HepG2 (cell line): ENCODE measurements around the gene PTPRH. TPM values are rescaled to one million over a fixed set of nuclear protein-coding genes. Genes with fewer than 3 reads are reported as not detected.

ENCODE experiments used
- ARNT2 ChIP-seq: sonication (generic); formaldehyde crosslinking; IDR thresholded peaks from 2 replicates; pipeline ENCODE4 v1.8.0; 2022; ENCODE audit warnings: mild to moderate bottlenecking, low read depth, missing genetic modification reagents, moderate library complexity
- ASH2L ChIP-seq: fragments of 300-600, 200-600 bp; sonication (generic); IDR thresholded peaks from 2 replicates; pipeline ENCODE4 v1.7.0; 2017; ENCODE audit warnings: low read depth, mild to moderate bottlenecking, moderate library complexity, mixed read lengths, low read length; ENCODE audit not compliant: insufficient read length
- ATF7-NPFF ChIP-seq: sonication (generic); formaldehyde crosslinking; IDR thresholded peaks from 2 replicates; pipeline ENCODE4 v1.8.1; 2023; ENCODE audit warnings: mild to moderate bottlenecking, low read depth, missing genetic modification reagents, moderate library complexity
- BHLHE40 ChIP-seq: IDR thresholded peaks from 2 replicates; pipeline ENCODE4 v1.6.1; 2011; ENCODE audit warnings: low read length, improper control_type of control experiment
- CHD2 ChIP-seq: IDR thresholded peaks from 2 replicates; pipeline ENCODE4 v1.6.1; 2011; ENCODE audit warnings: low read depth, low read length, improper control_type of control experiment
- ELF1 ChIP-seq: sonication (generic); formaldehyde crosslinking; IDR thresholded peaks from 2 replicates; pipeline ENCODE4 v1.4.0; 2020; ENCODE audit warnings: missing genetic modification reagents
- GABPB1 ChIP-seq: IDR thresholded peaks from 2 replicates; pipeline ENCODE4 v1.6.1; 2016; ENCODE audit warnings: mild to moderate bottlenecking, missing genetic modification reagents, moderate library complexity, missing compliant biosample characterization
- JUND ChIP-seq: sonication (generic); formaldehyde crosslinking; IDR thresholded peaks from 2 replicates; pipeline ENCODE4 v1.8.0; 2022; ENCODE audit warnings: mild to moderate bottlenecking, missing genetic modification reagents
- PHF5A ChIP-seq: IDR thresholded peaks from one replicate; pipeline ENCODE4 v1.6.1; 2018; ENCODE audit warnings: low read depth, missing genetic modification reagents; ENCODE audit not compliant: unreplicated experiment
- PRPF4 ChIP-seq: fragments of 200-400 bp; formaldehyde crosslinking; IDR thresholded peaks from 2 replicates; pipeline ENCODE4 v1.6.1; 2016; ENCODE audit warnings: low read length, low read depth; ENCODE audit not compliant: poor library complexity, severe bottlenecking
- RXRA ChIP-seq: sonication (generic); formaldehyde crosslinking; IDR thresholded peaks from 2 replicates; pipeline ENCODE4 v1.5.1; 2020; ENCODE audit warnings: missing genetic modification reagents
- SRF ChIP-seq: IDR thresholded peaks from 2 replicates; pipeline ENCODE4 v1.6.1; 2011; ENCODE audit warnings: mild to moderate bottlenecking, low read depth, low read length, moderate library complexity
- SUZ12 ChIP-seq: fragments of 150-350 bp; IDR thresholded peaks from 2 replicates; pipeline ENCODE4 v1.6.1; 2014; ENCODE audit warnings: low read depth, low read length
- TCF7L2 ChIP-seq: IDR thresholded peaks from 2 replicates; pipeline ENCODE4 v1.6.1; 2011; ENCODE audit warnings: mild to moderate bottlenecking, low read depth, low read length, moderate library complexity
- YEATS2 ChIP-seq: sonication (generic); formaldehyde crosslinking; IDR thresholded peaks from 2 replicates; pipeline ENCODE4 v1.4.0; 2020; ENCODE audit warnings: missing genetic modification reagents, borderline replicate concordance
- ZFX ChIP-seq: sonication (generic); formaldehyde crosslinking; IDR thresholded peaks from 2 replicates; pipeline ENCODE4 v1.4.0; 2020; ENCODE audit warnings: mild to moderate bottlenecking, low read depth, missing genetic modification reagents, moderate library complexity
- ZIK1 ChIP-seq: sonication (generic); formaldehyde crosslinking; IDR thresholded peaks from 2 replicates; pipeline ENCODE4 v1.5.0; 2020; ENCODE audit warnings: mild to moderate bottlenecking, low read depth, missing genetic modification reagents, borderline replicate concordance
- ZNF20 ChIP-seq: sonication (generic); formaldehyde crosslinking; IDR thresholded peaks from 2 replicates; pipeline ENCODE4 v1.4.0; 2020; ENCODE audit warnings: mild to moderate bottlenecking, moderate library complexity, missing genetic modification reagents
- ZNF616 ChIP-seq: sonication (generic); formaldehyde crosslinking; IDR thresholded peaks from 2 replicates; pipeline ENCODE4 v1.5.0; 2020; ENCODE audit warnings: low read depth, mild to moderate bottlenecking, missing genetic modification reagents
- ZNF737 ChIP-seq: sonication (generic); formaldehyde crosslinking; IDR thresholded peaks from 2 replicates; pipeline ENCODE4 v1.5.0; 2020; ENCODE audit warnings: missing genetic modification reagents, mild to moderate bottlenecking, borderline replicate concordance
- ZNF773 ChIP-seq: sonication (generic); formaldehyde crosslinking; IDR thresholded peaks from 2 replicates; pipeline ENCODE4 v1.4.0; 2020; ENCODE audit warnings: missing genetic modification reagents, borderline replicate concordance
- polyA plus RNA-seq, 8 experiments: library from polyadenylated mRNA; depleted of rRNA in 3 of 8; stranded (reverse) in 7 of 8; unstranded in 1 of 8; fragments of >200 nt; fragmentation: Illumina TruSeq in 4 of 8; extraction: Trizol in 4 of 8; gene quantifications; 2 replicates each; pipeline versions ENCODE4 v1.2.1 to v1.2.3, GENCODE V29; 2011 to 2016; ENCODE audit warnings: low read depth in 4 of 8, missing spikeins in 1 of 8, mixed read lengths in 1 of 8; ENCODE audit not compliant: insufficient read depth in 1 of 8
- total RNA-seq, 5 experiments: library from RNA; depleted of rRNA; stranded (reverse); fragments of >200 nt; fragmentation: Illumina TruSeq; extraction: Trizol; gene quantifications; 2 replicates each; pipeline ENCODE4 v1.2.3, GENCODE V29; 2016; ENCODE audit warnings: low read depth in 1 of 5
- TF ChIP-seq, protein P1 (sequence below): sonication (generic); formaldehyde crosslinking; IDR thresholded peaks from 2 replicates; pipeline ENCODE4 v1.5.1; 2020; ENCODE audit warnings: missing genetic modification reagents, mild to moderate bottlenecking, borderline replicate concordance
- TF ChIP-seq, protein P2 (sequence below): sonication (generic); formaldehyde crosslinking; IDR thresholded peaks from 2 replicates; pipeline ENCODE4 v1.9.0; 2021; ENCODE audit warnings: missing genetic modification reagents, borderline replicate concordance
- TF ChIP-seq, protein P3 (sequence below): sonication (generic); formaldehyde crosslinking; IDR thresholded peaks from 2 replicates; pipeline ENCODE4 v1.4.0; 2020; ENCODE audit warnings: missing genetic modification reagents

Gene PTPRH
- total and polyA plus RNA-seq, 2 of the 13 experiments (the other 11 are each of a cell fraction or from before 2014, with no cell fraction given): 14.7 to 125 TPM

DNA sequence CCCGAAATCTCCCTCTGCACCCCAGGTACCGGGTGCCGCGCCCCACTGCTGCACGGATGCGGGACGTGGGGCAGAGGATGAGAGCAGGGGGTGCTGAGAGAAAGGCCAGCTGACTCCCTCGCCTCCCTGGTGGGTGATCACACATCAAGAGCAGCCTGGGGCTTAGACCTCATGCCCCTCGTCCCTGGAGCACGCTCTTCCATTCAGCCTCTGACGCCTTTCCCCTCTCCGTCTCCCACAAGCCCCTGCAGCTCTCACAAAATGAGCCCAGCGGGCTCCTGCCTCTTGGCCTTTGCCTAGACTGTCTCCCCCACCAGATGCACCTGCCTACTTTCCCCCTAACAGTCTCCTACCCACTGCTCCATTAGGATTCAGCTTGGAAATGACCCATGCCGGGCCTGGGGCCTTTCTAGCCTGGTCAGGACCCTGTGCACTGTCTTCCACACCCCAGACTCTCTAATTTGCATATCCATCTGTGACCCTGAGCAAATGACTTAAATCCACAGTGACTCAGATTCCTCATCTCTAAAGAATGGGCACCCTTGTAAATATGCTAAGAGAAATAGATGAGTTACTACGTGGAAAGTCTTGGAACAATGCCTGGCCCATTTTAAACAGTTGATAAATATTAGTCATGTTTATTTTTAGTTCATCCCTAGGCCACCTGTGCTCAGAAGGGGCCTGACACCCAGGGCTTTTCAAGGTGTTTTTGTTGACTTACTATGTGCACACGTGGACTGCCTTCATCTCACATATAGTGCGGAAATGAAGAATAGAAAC is 582 bp upstream of the PTPRH start (continued):
- TF ChIP-seq PHF5A (CRISPR knock-in tag): no peak
- no peak for TF ChIP-seq JUND (CRISPR knock-in tag)
- 0 out of 2 replicates have a peak, but pooled peaks have one; percentile 46 for TF ChIP-seq GABPB1
- TF ChIP-seq, protein P1, sequence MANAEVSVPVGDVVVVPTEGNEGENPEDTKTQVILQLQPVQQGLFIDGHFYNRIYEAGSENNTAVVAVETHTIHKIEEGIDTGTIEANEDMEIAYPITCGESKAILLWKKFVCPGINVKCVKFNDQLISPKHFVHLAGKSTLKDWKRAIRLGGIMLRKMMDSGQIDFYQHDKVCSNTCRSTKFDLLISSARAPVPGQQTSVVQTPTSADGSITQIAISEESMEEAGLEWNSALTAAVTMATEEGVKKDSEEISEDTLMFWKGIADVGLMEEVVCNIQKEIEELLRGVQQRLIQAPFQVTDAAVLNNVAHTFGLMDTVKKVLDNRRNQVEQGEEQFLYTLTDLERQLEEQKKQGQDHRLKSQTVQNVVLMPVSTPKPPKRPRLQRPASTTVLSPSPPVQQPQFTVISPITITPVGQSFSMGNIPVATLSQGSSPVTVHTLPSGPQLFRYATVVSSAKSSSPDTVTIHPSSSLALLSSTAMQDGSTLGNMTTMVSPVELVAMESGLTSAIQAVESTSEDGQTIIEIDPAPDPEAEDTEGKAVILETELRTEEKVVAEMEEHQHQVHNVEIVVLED: peak; percentile 19; the same call in 1 of the 2 replicates
- no peak for TF ChIP-seq ASH2L
- TF ChIP-seq CHD2: no peak
- TF ChIP-seq, protein P2, sequence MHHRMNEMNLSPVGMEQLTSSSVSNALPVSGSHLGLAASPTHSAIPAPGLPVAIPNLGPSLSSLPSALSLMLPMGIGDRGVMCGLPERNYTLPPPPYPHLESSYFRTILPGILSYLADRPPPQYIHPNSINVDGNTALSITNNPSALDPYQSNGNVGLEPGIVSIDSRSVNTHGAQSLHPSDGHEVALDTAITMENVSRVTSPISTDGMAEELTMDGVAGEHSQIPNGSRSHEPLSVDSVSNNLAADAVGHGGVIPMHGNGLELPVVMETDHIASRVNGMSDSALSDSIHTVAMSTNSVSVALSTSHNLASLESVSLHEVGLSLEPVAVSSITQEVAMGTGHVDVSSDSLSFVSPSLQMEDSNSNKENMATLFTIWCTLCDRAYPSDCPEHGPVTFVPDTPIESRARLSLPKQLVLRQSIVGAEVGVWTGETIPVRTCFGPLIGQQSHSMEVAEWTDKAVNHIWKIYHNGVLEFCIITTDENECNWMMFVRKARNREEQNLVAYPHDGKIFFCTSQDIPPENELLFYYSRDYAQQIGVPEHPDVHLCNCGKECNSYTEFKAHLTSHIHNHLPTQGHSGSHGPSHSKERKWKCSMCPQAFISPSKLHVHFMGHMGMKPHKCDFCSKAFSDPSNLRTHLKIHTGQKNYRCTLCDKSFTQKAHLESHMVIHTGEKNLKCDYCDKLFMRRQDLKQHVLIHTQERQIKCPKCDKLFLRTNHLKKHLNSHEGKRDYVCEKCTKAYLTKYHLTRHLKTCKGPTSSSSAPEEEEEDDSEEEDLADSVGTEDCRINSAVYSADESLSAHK (CRISPR knock-in tag): no peak
- peak; percentile 37; the same call in 1 of the 2 replicates for TF ChIP-seq ZFX (CRISPR knock-in tag)
- TF ChIP-seq YEATS2 (CRISPR knock-in tag): peak; percentile 35; the same call in 1 of the 2 replicates
- TF ChIP-seq ZNF773 (CRISPR knock-in tag): no peak
- TF ChIP-seq ZNF616 (CRISPR knock-in tag): peak; percentile 58; the same call in 1 of the 2 replicates
- no peak for TF ChIP-seq SUZ12
- TF ChIP-seq PRPF4: no peak
- TF ChIP-seq, protein P3, sequence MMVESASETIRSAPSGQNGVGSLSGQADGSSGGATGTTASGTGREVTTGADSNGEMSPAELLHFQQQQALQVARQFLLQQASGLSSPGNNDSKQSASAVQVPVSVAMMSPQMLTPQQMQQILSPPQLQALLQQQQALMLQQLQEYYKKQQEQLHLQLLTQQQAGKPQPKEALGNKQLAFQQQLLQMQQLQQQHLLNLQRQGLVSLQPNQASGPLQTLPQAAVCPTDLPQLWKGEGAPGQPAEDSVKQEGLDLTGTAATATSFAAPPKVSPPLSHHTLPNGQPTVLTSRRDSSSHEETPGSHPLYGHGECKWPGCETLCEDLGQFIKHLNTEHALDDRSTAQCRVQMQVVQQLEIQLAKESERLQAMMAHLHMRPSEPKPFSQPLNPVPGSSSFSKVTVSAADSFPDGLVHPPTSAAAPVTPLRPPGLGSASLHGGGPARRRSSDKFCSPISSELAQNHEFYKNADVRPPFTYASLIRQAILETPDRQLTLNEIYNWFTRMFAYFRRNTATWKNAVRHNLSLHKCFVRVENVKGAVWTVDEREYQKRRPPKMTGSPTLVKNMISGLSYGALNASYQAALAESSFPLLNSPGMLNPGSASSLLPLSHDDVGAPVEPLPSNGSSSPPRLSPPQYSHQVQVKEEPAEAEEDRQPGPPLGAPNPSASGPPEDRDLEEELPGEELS (CRISPR knock-in tag): peak; percentile 52
- no peak for TF ChIP-seq SRF
- TF ChIP-seq ZNF737: no peak
- TF ChIP-seq ATF7-NPFF (CRISPR knock-in tag): peak; percentile 61; the same call in 1 of the 2 replicates
- TF ChIP-seq ELF1 (CRISPR knock-in tag): peak; percentile 36; the same call in 1 of the 2 replicates
- no peak; the same call in 1 of the 2 replicates for TF ChIP-seq RXRA
- peak; percentile 67; the same call in 1 of the 2 replicates for TF ChIP-seq ZIK1 (CRISPR knock-in tag)
- TF ChIP-seq ARNT2 (CRISPR knock-in tag): peak; percentile 75; the same call in 1 of the 2 replicates
- peak; percentile 46; the same call in 1 of the 2 replicates for TF ChIP-seq BHLHE40
- no peak for TF ChIP-seq ZNF20 (CRISPR knock-in tag)
- no peak for TF ChIP-seq TCF7L2
